Measurements from ENCODE around the gene FOCAD.

DNA sequence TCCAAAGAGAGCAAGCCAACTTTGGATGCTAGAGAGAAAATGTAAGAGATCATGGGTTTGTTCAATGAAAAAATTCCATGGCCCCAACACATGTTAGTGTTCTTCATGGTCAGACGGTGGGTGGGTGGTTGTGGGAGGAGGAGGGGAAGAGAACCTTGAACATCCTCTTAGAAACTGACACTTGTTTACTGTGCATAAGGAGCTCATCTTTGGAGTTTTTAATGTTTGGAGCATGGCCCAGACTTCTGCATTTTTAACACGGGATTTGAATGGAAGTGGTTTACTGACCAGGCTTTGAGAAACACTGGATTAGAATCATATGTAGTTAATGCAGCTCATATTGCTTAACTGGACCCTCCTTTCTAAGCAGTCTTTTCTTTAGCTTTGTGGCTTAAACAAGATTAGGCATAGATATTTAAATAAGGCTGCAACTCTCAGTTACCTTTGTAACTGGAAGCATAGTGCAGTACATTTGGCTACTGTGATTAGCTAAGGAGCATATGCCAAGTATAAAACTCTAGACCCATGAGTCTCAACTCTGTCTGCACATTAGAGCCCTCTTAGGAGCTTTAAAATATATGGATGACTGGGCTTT, 60.1 kb downstream of the FOCAD start:
- TF ChIP-seq POLR2AphosphoS5 (IDR thresholded peaks at IDR 0.05) = no peak
- TF ChIP-seq, protein P1, sequence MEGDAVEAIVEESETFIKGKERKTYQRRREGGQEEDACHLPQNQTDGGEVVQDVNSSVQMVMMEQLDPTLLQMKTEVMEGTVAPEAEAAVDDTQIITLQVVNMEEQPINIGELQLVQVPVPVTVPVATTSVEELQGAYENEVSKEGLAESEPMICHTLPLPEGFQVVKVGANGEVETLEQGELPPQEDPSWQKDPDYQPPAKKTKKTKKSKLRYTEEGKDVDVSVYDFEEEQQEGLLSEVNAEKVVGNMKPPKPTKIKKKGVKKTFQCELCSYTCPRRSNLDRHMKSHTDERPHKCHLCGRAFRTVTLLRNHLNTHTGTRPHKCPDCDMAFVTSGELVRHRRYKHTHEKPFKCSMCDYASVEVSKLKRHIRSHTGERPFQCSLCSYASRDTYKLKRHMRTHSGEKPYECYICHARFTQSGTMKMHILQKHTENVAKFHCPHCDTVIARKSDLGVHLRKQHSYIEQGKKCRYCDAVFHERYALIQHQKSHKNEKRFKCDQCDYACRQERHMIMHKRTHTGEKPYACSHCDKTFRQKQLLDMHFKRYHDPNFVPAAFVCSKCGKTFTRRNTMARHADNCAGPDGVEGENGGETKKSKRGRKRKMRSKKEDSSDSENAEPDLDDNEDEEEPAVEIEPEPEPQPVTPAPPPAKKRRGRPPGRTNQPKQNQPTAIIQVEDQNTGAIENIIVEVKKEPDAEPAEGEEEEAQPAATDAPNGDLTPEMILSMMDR (IDR thresholded peaks at IDR 0.05) = no peak
- no peak for TF ChIP-seq POLR2A (IDR thresholded peaks at IDR 0.05)

Measured in stomach (tissue), 4 donors.